K562 (cell line): ENCODE results near the gene ENTREP3. TPM values are rescaled to one million over a fixed set of nuclear protein-coding genes. Genes with fewer than 3 reads are reported as not detected.

Experiments
- ATAC-seq: fragments of 200-7000 bp; cut with Tn5 transposase; 3 replicates; pipeline ENCODE4 v1.9.1; 2020; ENCODE audit warnings: moderate library complexity
- BruUV-seq: library from RNA; stranded (reverse); fragments of 400-500 nt; replicated peaks from 2 replicates; lab custom pipeline; 2021; lab: Mats Ljungman, UMichigan
- CTCF ChIA-PET: fragments of 300-600 bp; formaldehyde crosslinking; extraction: SDS; loops from one replicate; lab custom pipeline; 2021; ENCODE audit warnings: low intra/inter-chr PET ratio; lab: Yijun Ruan, JAX
- POLR2A ChIA-PET: fragments of 300-600, 350-650 bp; sonication (Branson Sonifier 250); formaldehyde crosslinking; extraction: SDS; loops from one replicate; lab custom pipeline; 2021; ENCODE audit warnings: antibody characterized with exemption, inconsistent platforms; lab: Yijun Ruan, JAX
- DNase-seq, 4 experiments: peaks; one replicate each; pipeline versions ENCODE4 v3.0.0 to v3.0.0-alpha.2; 2011 to 2018; ENCODE audit warnings: low spot score in 3 of 4, mixed read lengths in 3 of 4; ENCODE audit errors: extremely low read depth in 1 of 4
- FAIRE-seq: peaks from 2 replicates; lab custom pipeline; 2011; peaks lifted over from hg19 to GRCh38; lab: Jason Lieb, UNC
- H2AFZ ChIP-seq: 2 replicates; pipeline ENCODE4 v1.6.0; 2011; ENCODE audit warnings: low read depth, low read length, control low read depth, inconsistent platforms
- H3K27ac ChIP-seq: fragments of 200-600 bp; 3 replicates; pipeline ENCODE4 v1.8.0; 2011; ENCODE audit warnings: low read depth, mild to moderate bottlenecking, control low read depth, inconsistent platforms, low read length, moderate library complexity, mixed read lengths; ENCODE audit errors: extremely low read depth
- H3K27me3 ChIP-seq, 2 experiments: fragments of 300-600 bp in 1 of 2; 2 replicates in 1 of 2; 3 replicates in 1 of 2; pipeline versions ENCODE4 v1.6.0 to v1.8.0; 2011; ENCODE audit warnings: inconsistent platforms in 2 of 2, low read length in 2 of 2, mild to moderate bottlenecking in 1 of 2, mixed read lengths in 1 of 2, moderate library complexity in 1 of 2; ENCODE audit not compliant: control insufficient read depth in 2 of 2, insufficient read depth in 2 of 2
- H3K36me3 ChIP-seq: fragments of 300-600 bp; 3 replicates; pipeline ENCODE4 v1.8.0; 2011; ENCODE audit warnings: mild to moderate bottlenecking, low read length, inconsistent platforms; ENCODE audit not compliant: control insufficient read depth, insufficient read depth
- H3K4me1 ChIP-seq, 2 experiments: fragments of 200-600 bp in 1 of 2; replicated peaks in 1 of 2; 2 replicates in 1 of 2; 3 replicates in 1 of 2; pipeline versions ENCODE4 v1.5.1 to v1.8.0; 2011; ENCODE audit warnings: inconsistent platforms in 2 of 2, low read length in 2 of 2, mild to moderate bottlenecking in 1 of 2, mixed read lengths in 1 of 2, moderate library complexity in 1 of 2; ENCODE audit not compliant: control insufficient read depth in 2 of 2, insufficient read depth in 2 of 2
- H3K4me2 ChIP-seq: 2 replicates; pipeline ENCODE4 v1.6.1; 2011; ENCODE audit warnings: low read length, control low read depth, inconsistent platforms, mixed read lengths; ENCODE audit not compliant: insufficient read depth
- H3K4me3 ChIP-seq: fragments of 200-600 bp; sonication (generic), shearing (Covaris generic); 2 replicates; pipeline ENCODE4 v1.5.1; 2016; ENCODE audit warnings: control low read depth, inconsistent platforms
- H3K79me2 ChIP-seq: fragments of 200-600 bp; 3 replicates; pipeline ENCODE4 v1.8.0; 2011; ENCODE audit warnings: low read length, inconsistent platforms; ENCODE audit not compliant: control insufficient read depth, insufficient read depth
- H3K9ac ChIP-seq, 2 experiments: 2 replicates each; pipeline versions ENCODE4 v1.6.0 to v1.6.1; 2011; ENCODE audit warnings: low read depth in 2 of 2, low read length in 2 of 2, control low read depth in 1 of 2, inconsistent platforms in 1 of 2, mild to moderate bottlenecking in 1 of 2, mixed read lengths in 1 of 2; ENCODE audit not compliant: insufficient read depth in 1 of 2
- H3K9me1 ChIP-seq: one replicate; pipeline ENCODE4 v1.6.0; 2011; ENCODE audit warnings: inconsistent platforms, mild to moderate bottlenecking, low read length, moderate library complexity; ENCODE audit not compliant: control insufficient read depth, insufficient read depth
- H3K9me3 ChIP-seq: replicated peaks from 2 replicates; pipeline ENCODE4 v1.5.1; 2011; ENCODE audit warnings: low read depth, low read length, inconsistent platforms; ENCODE audit not compliant: control insufficient read depth, insufficient read depth
- H4K20me1 ChIP-seq: replicated peaks from 2 replicates; pipeline ENCODE4 v1.6.1; 2011; ENCODE audit warnings: low read length, inconsistent platforms, mixed read lengths; ENCODE audit not compliant: control insufficient read depth, insufficient read depth
- POLR2AphosphoS2 ChIP-seq: IDR thresholded peaks from 2 replicates; pipeline ENCODE4 v1.6.1; 2012; ENCODE audit warnings: low read length, improper control_type of control experiment
- WGBS: fragments of 100-300 bp; shearing (Covaris generic); methylation state at CpG from one replicate; pipeline ENCODE4 v1.1.6; 2016; ENCODE audit warnings: low coverage, mixed read lengths; ENCODE audit not compliant: insufficient coverage; ENCODE audit errors: missing lambda C conversion rate; 5-methylcytosine and 5-hydroxymethylcytosine counted together
- in situ Hi-C: fragments of 300-500 bp; cut with MboI; formaldehyde crosslinking; loops from 4 replicates; pipeline ENCODE4 v1.15.0; 2018; ENCODE audit warnings: inconsistent platforms, mixed read lengths
- intact Hi-C: fragments of 100-400 bp; cut with micrococcal nuclease; formaldehyde crosslinking; loops from 2 replicates; pipeline ENCODE4 v1.14.2; 2022
- polyA plus RNA-seq, 8 experiments: library from polyadenylated mRNA; depleted of rRNA in 4 of 8; stranded (reverse) in 5 of 8; unstranded in 3 of 8; fragments of >200 nt; fragmentation: Nextera tagmentation in 2 of 8; fragmentation: Illumina TruSeq in 1 of 8; extraction: Ambion mirVana in 2 of 8; extraction: Trizol in 1 of 8; gene quantifications; 2 replicates each; pipeline versions ENCODE4 v1.2.1 to v1.2.3, GENCODE V29; 2011 to 2014; ENCODE audit warnings: inconsistent platforms in 1 of 8, missing spikeins in 1 of 8
- total RNA-seq, 7 experiments: library from RNA; depleted of rRNA in 6 of 7; stranded (reverse); fragments of >200 nt in 6 of 7; fragmentation: Illumina TruSeq in 2 of 7; extraction: Trizol in 2 of 7; gene quantifications; 2 replicates each; pipeline versions ENCODE4 v1.2.1 to v1.2.3, GENCODE V29; 2011 to 2021; ENCODE audit warnings: low replicate concordance in 1 of 7
- TF ChIP-seq, protein P1 (sequence below): sonication (generic); formaldehyde crosslinking; IDR thresholded peaks from 2 replicates; pipeline ENCODE4 v1.8.0; 2022; ENCODE audit warnings: mild to moderate bottlenecking, missing genetic modification reagents
- TF ChIP-seq, protein P2 (sequence below): fragments of 200-800 bp; sonication (Bioruptor generic); IDR thresholded peaks from 2 replicates; pipeline ENCODE4 v1.6.1; 2017; ENCODE audit warnings: missing genetic modification characterization, missing compliant biosample characterization
- TF ChIP-seq, protein P3 (sequence below): IDR thresholded peaks from 2 replicates; pipeline ENCODE4 v1.6.1; 2011; ENCODE audit warnings: borderline replicate concordance, low read depth, mild to moderate bottlenecking, moderate library complexity, low read length; ENCODE audit not compliant: insufficient read depth, poor library complexity, severe bottlenecking
- TF ChIP-seq, protein P4 (sequence below), 2 experiments: fragments of 450-650 bp; IDR thresholded peaks; 2 replicates each; pipeline ENCODE4 v1.6.1; 2018; ENCODE audit warnings: mild to moderate bottlenecking in 2 of 2, low read depth in 1 of 2; ENCODE audit not compliant: partially characterized antibody in 2 of 2

ENTREP3 gene
- total and polyA plus RNA-seq, 9 of the 15 experiments (the other 6 are each of a cell fraction or from before 2014, with no cell fraction given): 1.9 to 41.8 (median 5.9) TPM

DNA sequence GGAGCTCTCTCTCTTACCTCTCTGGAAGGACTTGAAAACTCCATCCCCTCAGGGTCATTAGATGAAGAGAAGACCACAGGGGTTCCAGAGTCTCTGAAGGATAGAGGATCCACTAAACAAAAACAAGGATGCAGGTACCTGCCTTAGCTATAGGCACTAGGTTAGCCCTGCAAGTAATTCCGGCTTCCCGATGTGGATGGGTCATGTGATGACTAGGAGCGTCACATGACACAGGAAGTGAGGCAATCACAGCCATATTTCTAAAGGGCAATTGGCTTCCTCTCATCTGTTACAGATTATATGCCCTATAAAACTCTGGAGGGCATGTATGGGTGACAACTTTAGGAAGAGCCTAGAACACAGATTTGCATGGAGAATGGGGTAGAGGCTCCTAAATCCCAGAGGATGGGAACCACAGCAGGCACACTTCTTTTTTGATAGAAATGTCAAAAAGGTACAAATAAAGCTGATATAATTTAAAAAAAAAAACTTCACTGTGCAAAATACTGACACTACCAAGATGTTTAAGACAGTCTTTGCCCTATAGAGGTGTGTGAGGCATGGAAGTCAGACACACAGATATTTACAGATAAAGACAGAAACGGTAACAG, 14.1 kb downstream of the ENTREP3 start:
- no peaks in the 10 kb centered on the region for H3K9me1 ChIP-seq
- no peaks in the 10 kb centered on the region for H3K27me3 ChIP-seq
- H3K9ac ChIP-seq: peak overlapping the region in 1 of 2 experiments; percentile 17; a peak in 2 of 4 replicates
- no peaks in the 10 kb centered on the region for H3K9me3 ChIP-seq
- peaks cover 17 to 19% of the 10 kb centered on the region in 2 experiments for H3K4me1 ChIP-seq
- peak overlapping the region; percentile 5; the same call in 1 of the 3 replicates for H3K27ac ChIP-seq
- WGBS: 4% methylated on average over 4 of the region's 4 CpGs
- in situ Hi-C loops (no loop called here), intact Hi-C loops (no loop called here)
- DNase-seq (peak; percentile 76 to 85 (median 78)), ATAC-seq (peak; percentile 33), FAIRE-seq (peak; percentile 82)
- POLR2A ChIA-PET: interaction anchor here (0.6 to 1.1 kb wide), 3 partner anchors 15 to 593 kb away, joined by 4 read pairs; partner anchors contain the start of gene ENTREP3
- H2AFZ ChIP-seq: peak overlapping the region; percentile 80
- CTCF ChIA-PET: interaction anchor here (0.6 to 0.9 kb wide), 2 partner anchors 15 to 19 kb away, joined by 3 read pairs; no protein-coding TSS in a partner anchor
- no peaks in the 10 kb centered on the region for H4K20me1 ChIP-seq
- H3K4me3 ChIP-seq: peak overlapping the region; percentile 33
- peaks cover 14% of the 10 kb centered on the region; the same call in 2 of the 3 replicates for H3K79me2 ChIP-seq
- H3K36me3 ChIP-seq: peaks cover 9% of the 10 kb centered on the region; the same call in 1 of the 3 replicates
- BruUV-seq: no TSS peak
- peak overlapping the region; percentile 57 for H3K4me2 ChIP-seq
- TF ChIP-seq, protein P1, sequence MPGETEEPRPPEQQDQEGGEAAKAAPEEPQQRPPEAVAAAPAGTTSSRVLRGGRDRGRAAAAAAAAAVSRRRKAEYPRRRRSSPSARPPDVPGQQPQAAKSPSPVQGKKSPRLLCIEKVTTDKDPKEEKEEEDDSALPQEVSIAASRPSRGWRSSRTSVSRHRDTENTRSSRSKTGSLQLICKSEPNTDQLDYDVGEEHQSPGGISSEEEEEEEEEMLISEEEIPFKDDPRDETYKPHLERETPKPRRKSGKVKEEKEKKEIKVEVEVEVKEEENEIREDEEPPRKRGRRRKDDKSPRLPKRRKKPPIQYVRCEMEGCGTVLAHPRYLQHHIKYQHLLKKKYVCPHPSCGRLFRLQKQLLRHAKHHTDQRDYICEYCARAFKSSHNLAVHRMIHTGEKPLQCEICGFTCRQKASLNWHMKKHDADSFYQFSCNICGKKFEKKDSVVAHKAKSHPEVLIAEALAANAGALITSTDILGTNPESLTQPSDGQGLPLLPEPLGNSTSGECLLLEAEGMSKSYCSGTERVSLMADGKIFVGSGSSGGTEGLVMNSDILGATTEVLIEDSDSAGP (CRISPR knock-in tag): no peak
- TF ChIP-seq, protein P2, sequence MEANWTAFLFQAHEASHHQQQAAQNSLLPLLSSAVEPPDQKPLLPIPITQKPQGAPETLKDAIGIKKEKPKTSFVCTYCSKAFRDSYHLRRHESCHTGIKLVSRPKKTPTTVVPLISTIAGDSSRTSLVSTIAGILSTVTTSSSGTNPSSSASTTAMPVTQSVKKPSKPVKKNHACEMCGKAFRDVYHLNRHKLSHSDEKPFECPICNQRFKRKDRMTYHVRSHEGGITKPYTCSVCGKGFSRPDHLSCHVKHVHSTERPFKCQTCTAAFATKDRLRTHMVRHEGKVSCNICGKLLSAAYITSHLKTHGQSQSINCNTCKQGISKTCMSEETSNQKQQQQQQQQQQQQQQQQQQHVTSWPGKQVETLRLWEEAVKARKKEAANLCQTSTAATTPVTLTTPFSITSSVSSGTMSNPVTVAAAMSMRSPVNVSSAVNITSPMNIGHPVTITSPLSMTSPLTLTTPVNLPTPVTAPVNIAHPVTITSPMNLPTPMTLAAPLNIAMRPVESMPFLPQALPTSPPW (CRISPR knock-in tag): peak; percentile 52
- TF ChIP-seq, protein P3, sequence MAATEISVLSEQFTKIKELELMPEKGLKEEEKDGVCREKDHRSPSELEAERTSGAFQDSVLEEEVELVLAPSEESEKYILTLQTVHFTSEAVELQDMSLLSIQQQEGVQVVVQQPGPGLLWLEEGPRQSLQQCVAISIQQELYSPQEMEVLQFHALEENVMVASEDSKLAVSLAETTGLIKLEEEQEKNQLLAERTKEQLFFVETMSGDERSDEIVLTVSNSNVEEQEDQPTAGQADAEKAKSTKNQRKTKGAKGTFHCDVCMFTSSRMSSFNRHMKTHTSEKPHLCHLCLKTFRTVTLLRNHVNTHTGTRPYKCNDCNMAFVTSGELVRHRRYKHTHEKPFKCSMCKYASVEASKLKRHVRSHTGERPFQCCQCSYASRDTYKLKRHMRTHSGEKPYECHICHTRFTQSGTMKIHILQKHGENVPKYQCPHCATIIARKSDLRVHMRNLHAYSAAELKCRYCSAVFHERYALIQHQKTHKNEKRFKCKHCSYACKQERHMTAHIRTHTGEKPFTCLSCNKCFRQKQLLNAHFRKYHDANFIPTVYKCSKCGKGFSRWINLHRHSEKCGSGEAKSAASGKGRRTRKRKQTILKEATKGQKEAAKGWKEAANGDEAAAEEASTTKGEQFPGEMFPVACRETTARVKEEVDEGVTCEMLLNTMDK: peak; percentile 67
- TF ChIP-seq POLR2AphosphoS2: no peak
- TF ChIP-seq, protein P4, sequence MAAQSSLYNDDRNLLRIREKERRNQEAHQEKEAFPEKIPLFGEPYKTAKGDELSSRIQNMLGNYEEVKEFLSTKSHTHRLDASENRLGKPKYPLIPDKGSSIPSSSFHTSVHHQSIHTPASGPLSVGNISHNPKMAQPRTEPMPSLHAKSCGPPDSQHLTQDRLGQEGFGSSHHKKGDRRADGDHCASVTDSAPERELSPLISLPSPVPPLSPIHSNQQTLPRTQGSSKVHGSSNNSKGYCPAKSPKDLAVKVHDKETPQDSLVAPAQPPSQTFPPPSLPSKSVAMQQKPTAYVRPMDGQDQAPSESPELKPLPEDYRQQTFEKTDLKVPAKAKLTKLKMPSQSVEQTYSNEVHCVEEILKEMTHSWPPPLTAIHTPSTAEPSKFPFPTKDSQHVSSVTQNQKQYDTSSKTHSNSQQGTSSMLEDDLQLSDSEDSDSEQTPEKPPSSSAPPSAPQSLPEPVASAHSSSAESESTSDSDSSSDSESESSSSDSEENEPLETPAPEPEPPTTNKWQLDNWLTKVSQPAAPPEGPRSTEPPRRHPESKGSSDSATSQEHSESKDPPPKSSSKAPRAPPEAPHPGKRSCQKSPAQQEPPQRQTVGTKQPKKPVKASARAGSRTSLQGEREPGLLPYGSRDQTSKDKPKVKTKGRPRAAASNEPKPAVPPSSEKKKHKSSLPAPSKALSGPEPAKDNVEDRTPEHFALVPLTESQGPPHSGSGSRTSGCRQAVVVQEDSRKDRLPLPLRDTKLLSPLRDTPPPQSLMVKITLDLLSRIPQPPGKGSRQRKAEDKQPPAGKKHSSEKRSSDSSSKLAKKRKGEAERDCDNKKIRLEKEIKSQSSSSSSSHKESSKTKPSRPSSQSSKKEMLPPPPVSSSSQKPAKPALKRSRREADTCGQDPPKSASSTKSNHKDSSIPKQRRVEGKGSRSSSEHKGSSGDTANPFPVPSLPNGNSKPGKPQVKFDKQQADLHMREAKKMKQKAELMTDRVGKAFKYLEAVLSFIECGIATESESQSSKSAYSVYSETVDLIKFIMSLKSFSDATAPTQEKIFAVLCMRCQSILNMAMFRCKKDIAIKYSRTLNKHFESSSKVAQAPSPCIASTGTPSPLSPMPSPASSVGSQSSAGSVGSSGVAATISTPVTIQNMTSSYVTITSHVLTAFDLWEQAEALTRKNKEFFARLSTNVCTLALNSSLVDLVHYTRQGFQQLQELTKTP (IDR thresholded peaks at IDR 0.05; ENCODE audit: low read depth in 1 of 2, partially characterized antibody in 2 of 2): peak in 1 of 2 experiments; percentile 68
